ENCODE results near the gene P2RY6.

DNA sequence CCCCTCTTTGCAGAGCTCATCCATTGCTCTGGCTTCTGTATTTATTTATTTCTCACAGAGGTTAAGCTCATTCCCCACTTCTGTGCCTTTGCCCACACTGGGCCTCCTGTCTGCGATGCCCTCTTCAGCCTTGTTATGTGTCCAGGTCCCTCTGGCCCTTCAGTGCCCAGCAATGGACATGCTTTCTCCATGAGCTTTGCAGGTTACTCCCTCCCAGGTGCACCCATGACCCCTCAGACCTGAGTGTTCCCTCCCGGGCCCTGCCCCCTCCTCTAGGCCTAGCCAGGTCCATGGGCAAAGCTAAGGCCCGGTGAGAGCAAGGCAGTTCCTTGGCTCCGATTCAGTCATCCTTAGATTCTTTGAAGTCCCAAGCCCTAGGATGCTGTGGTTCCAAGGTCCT is 18.4 kb downstream of the P2RY6 start:
- TF ChIP-seq, protein P1, sequence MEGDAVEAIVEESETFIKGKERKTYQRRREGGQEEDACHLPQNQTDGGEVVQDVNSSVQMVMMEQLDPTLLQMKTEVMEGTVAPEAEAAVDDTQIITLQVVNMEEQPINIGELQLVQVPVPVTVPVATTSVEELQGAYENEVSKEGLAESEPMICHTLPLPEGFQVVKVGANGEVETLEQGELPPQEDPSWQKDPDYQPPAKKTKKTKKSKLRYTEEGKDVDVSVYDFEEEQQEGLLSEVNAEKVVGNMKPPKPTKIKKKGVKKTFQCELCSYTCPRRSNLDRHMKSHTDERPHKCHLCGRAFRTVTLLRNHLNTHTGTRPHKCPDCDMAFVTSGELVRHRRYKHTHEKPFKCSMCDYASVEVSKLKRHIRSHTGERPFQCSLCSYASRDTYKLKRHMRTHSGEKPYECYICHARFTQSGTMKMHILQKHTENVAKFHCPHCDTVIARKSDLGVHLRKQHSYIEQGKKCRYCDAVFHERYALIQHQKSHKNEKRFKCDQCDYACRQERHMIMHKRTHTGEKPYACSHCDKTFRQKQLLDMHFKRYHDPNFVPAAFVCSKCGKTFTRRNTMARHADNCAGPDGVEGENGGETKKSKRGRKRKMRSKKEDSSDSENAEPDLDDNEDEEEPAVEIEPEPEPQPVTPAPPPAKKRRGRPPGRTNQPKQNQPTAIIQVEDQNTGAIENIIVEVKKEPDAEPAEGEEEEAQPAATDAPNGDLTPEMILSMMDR (IDR thresholded peaks at IDR 0.05) = no peak
- TF ChIP-seq EP300 (IDR thresholded peaks at IDR 0.05) = no peak

Measured in stomach (tissue), 4 donors.